IMR-90 (cell line): ENCODE results near the gene CASP9. TPM values are rescaled to one million over a fixed set of nuclear protein-coding genes. Genes with fewer than 3 reads are reported as not detected.

Experiments used
- ATAC-seq: fragments of 200-7000 bp; cut with Tn5 transposase; 2 replicates; pipeline ENCODE4 v1.9.1; 2020; ENCODE audit warnings: low read depth, mild to moderate bottlenecking, moderate library complexity
- BruUV-seq: library from RNA; stranded (reverse); fragments of 400-500 nt; replicated peaks from 2 replicates; lab custom pipeline; 2021; lab: Mats Ljungman, UMichigan
- CTCF ChIA-PET: fragments of 300-600 bp; formaldehyde crosslinking; extraction: SDS; loops from one replicate; lab custom pipeline; 2021; ENCODE audit warnings: antibody characterized with exemption; lab: Yijun Ruan, JAX
- POLR2A ChIA-PET: fragments of 300-600 bp; sonication (Branson Sonifier 250); formaldehyde crosslinking; loops from one replicate; lab custom pipeline; 2022; ENCODE audit warnings: antibody characterized with exemption; ENCODE audit not compliant: unreplicated experiment; lab: Charles Lee
- DNase-seq: peaks from one replicate; pipeline ENCODE4 v3.0.0; 2013
- H2AFZ ChIP-seq: replicated peaks from 2 replicates; pipeline ENCODE3; 2013; ENCODE audit warnings: low read length, mild to moderate bottlenecking; ENCODE audit not compliant: poor library complexity
- H2AK5ac ChIP-seq: 2 replicates; pipeline ENCODE4 v1.6.1; 2013; ENCODE audit warnings: low read depth, low read length, inconsistent platforms
- H2AK9ac ChIP-seq: replicated peaks from 2 replicates; pipeline ENCODE3; 2013; ENCODE audit warnings: mild to moderate bottlenecking, low read depth, low read length, moderate library complexity; ENCODE audit not compliant: poor library complexity
- H2BK120ac ChIP-seq: 2 replicates; pipeline ENCODE4 v1.6.1; 2013; ENCODE audit warnings: low read depth, low read length, inconsistent platforms
- H2BK15ac ChIP-seq: 3 replicates; pipeline ENCODE4 v1.6.1; 2013; ENCODE audit warnings: low read depth, low read length, inconsistent platforms
- H2BK20ac ChIP-seq: 2 replicates; pipeline ENCODE4 v1.6.1; 2013; ENCODE audit warnings: low read depth, mild to moderate bottlenecking, inconsistent platforms, low read length, moderate library complexity
- H2BK5ac ChIP-seq: 2 replicates; pipeline ENCODE4 v1.6.1; 2013; ENCODE audit warnings: mild to moderate bottlenecking, low read depth, low read length, inconsistent platforms; ENCODE audit not compliant: poor library complexity, severe bottlenecking
- H3K14ac ChIP-seq: replicated peaks from 2 replicates; pipeline ENCODE4 v1.6.1; 2013; ENCODE audit warnings: low read depth, low read length, inconsistent platforms
- H3K18ac ChIP-seq: 2 replicates; pipeline ENCODE4 v1.6.1; 2013; ENCODE audit warnings: low read depth, low read length, control low read depth
- H3K23ac ChIP-seq: 2 replicates; pipeline ENCODE4 v1.6.1; 2013; ENCODE audit warnings: low read depth, low read length, inconsistent platforms
- H3K27ac ChIP-seq: 2 replicates; pipeline ENCODE4 v1.5.1; 2013; ENCODE audit warnings: mild to moderate bottlenecking, control low read depth, low read length; ENCODE audit not compliant: insufficient read depth
- H3K27me3 ChIP-seq: 2 replicates; pipeline ENCODE4 v1.6.1; 2013; ENCODE audit warnings: low read length; ENCODE audit not compliant: control insufficient read depth, insufficient read depth
- H3K36me3 ChIP-seq: 2 replicates; pipeline ENCODE4 v1.6.1; 2013; ENCODE audit warnings: low read length, mixed read lengths; ENCODE audit not compliant: control insufficient read depth, insufficient read depth
- H3K4ac ChIP-seq: 2 replicates; pipeline ENCODE4 v1.6.1; 2013; ENCODE audit warnings: low read depth, low read length, inconsistent platforms
- H3K4me1 ChIP-seq: 2 replicates; pipeline ENCODE4 v1.6.1; 2013; ENCODE audit warnings: low read length, mixed read lengths; ENCODE audit not compliant: control insufficient read depth, insufficient read depth
- H3K4me2 ChIP-seq: 2 replicates; pipeline ENCODE4 v1.6.1; 2013; ENCODE audit warnings: low read depth, mild to moderate bottlenecking, control low read depth, low read length, moderate library complexity
- H3K4me3 ChIP-seq: 2 replicates; pipeline ENCODE4 v1.5.1; 2013; ENCODE audit warnings: low read depth, mild to moderate bottlenecking, control low read depth, low read length, moderate library complexity; ENCODE audit not compliant: insufficient read depth
- H3K56ac ChIP-seq: 2 replicates; pipeline ENCODE4 v1.6.1; 2013; ENCODE audit warnings: low read length, inconsistent platforms; ENCODE audit not compliant: insufficient read depth; ENCODE audit errors: extremely low read depth
- H3K79me1 ChIP-seq, 2 experiments: 2 replicates each; pipeline ENCODE4 v1.6.1; 2013; ENCODE audit warnings: low read length in 2 of 2, inconsistent platforms in 1 of 2, low read depth in 1 of 2
- H3K9ac ChIP-seq: 2 replicates; pipeline ENCODE4 v1.6.1; 2013; ENCODE audit warnings: low read depth, low read length, control low read depth
- H3K9me1 ChIP-seq: 2 replicates; pipeline ENCODE4 v1.6.1; 2013; ENCODE audit warnings: low read length, inconsistent platforms; ENCODE audit not compliant: insufficient read depth
- H3K9me3 ChIP-seq: 2 replicates; pipeline ENCODE4 v1.6.1; 2013; ENCODE audit warnings: low read length; ENCODE audit not compliant: control insufficient read depth, insufficient read depth
- H4K20me1 ChIP-seq: 2 replicates; pipeline ENCODE4 v1.6.1; 2013; ENCODE audit warnings: low read length, inconsistent platforms; ENCODE audit not compliant: insufficient read depth
- H4K5ac ChIP-seq: 2 replicates; pipeline ENCODE4 v1.6.1; 2013; ENCODE audit warnings: mild to moderate bottlenecking, low read depth, low read length, control low read depth
- H4K8ac ChIP-seq, 2 experiments: 2 replicates each; pipeline ENCODE4 v1.6.1; 2013; ENCODE audit warnings: low read depth in 2 of 2, low read length in 2 of 2, control low read depth in 1 of 2, inconsistent platforms in 1 of 2
- H4K91ac ChIP-seq: 2 replicates; pipeline ENCODE4 v1.6.1; 2013; ENCODE audit warnings: low read depth, low read length, inconsistent platforms; ENCODE audit not compliant: insufficient read depth
- BHLHE40 ChIP-seq: fragments of 150-350 bp; IDR thresholded peaks from 2 replicates; pipeline ENCODE4 v1.6.1; 2016; ENCODE audit warnings: mild to moderate bottlenecking, low read depth, low read length
- CEBPB ChIP-seq: IDR thresholded peaks from 2 replicates; pipeline ENCODE4 v1.6.1; 2012; ENCODE audit warnings: low read depth, low read length, improper control_type of control experiment
- CHD1 ChIP-seq: IDR thresholded peaks from 2 replicates; pipeline ENCODE4 v1.6.1; 2012; ENCODE audit warnings: low read depth, low read length, improper control_type of control experiment
- CTCF ChIP-seq: conservative IDR thresholded peaks from 2 replicates; pipeline ENCODE4 v1.5.1; 2012; ENCODE audit warnings: mild to moderate bottlenecking, low read depth, low read length, improper control_type of control experiment
- ELK1 ChIP-seq: fragments of 150-350 bp; IDR thresholded peaks from 2 replicates; pipeline ENCODE4 v1.6.1; 2016; ENCODE audit warnings: low read depth, mild to moderate bottlenecking, low read length, moderate library complexity, borderline replicate concordance
- FOS ChIP-seq: fragments of 150-350 bp; IDR thresholded peaks from 2 replicates; pipeline ENCODE4 v1.6.1; 2016; ENCODE audit warnings: low read depth, low read length
- MAFK ChIP-seq: IDR thresholded peaks from 2 replicates; pipeline ENCODE4 v1.6.1; 2012; ENCODE audit warnings: low read depth, low read length, improper control_type of control experiment
- MXI1 ChIP-seq: IDR thresholded peaks from 2 replicates; pipeline ENCODE4 v1.6.1; 2012; ENCODE audit warnings: low read depth, mild to moderate bottlenecking, low read length, moderate library complexity, borderline replicate concordance
- NFE2L2 ChIP-seq: fragments of 150-350 bp; IDR thresholded peaks from 2 replicates; pipeline ENCODE4 v1.6.1; 2016; ENCODE audit warnings: low read depth, mild to moderate bottlenecking, low read length
- POLR2A ChIP-seq: IDR thresholded peaks from 2 replicates; pipeline ENCODE4 v1.6.1; 2012; ENCODE audit warnings: mild to moderate bottlenecking, low read depth, low read length
- RAD21 ChIP-seq: IDR thresholded peaks from 2 replicates; pipeline ENCODE4 v1.6.1; 2012; ENCODE audit warnings: low read length, improper control_type of control experiment
- RCOR1 ChIP-seq: IDR thresholded peaks from 2 replicates; pipeline ENCODE4 v1.6.1; 2012; ENCODE audit warnings: mild to moderate bottlenecking, low read length, improper control_type of control experiment; ENCODE audit not compliant: insufficient replicate concordance
- SMC3 ChIP-seq: fragments of 150-350 bp; IDR thresholded peaks from 2 replicates; pipeline ENCODE4 v1.6.1; 2016; ENCODE audit warnings: low read depth, mild to moderate bottlenecking, antibody characterized with exemption, low read length, moderate library complexity
- WGBS, 2 experiments: methylation state at CpG; one replicate each; pipeline versions ENCODE4 v1.1.5 to v1.1.7; 2013; ENCODE audit warnings: missing lambda C conversion rate in 2 of 2; ENCODE audit not compliant: insufficient read length in 1 of 2; ENCODE audit errors: extremely low coverage in 2 of 2; 5-methylcytosine and 5-hydroxymethylcytosine counted together
- dilution Hi-C: fragments of 300-500 bp; cut with HindIII; formaldehyde crosslinking; loops from one replicate; pipeline ENCODE4 v1.14.3; 2018; ENCODE audit warnings: low sequenced_read_pairs; ENCODE audit not compliant: unreplicated experiment
- in situ Hi-C: fragments of 300-500 bp; cut with MboI; formaldehyde crosslinking; loops from 3 replicates; pipeline ENCODE4 v1.14.3; 2019; ENCODE audit warnings: low sequenced_read_pairs, inconsistent platforms, mixed read lengths
- intact Hi-C: fragments of 100-400 bp; cut with micrococcal nuclease; formaldehyde crosslinking; loops from 2 replicates; pipeline ENCODE4 v1.10.0; 2022
- polyA plus RNA-seq, 3 experiments: library from polyadenylated mRNA; depleted of rRNA; stranded (reverse); fragments of >200 nt; gene quantifications; 2 replicates each; pipeline ENCODE4 v1.2.3, GENCODE V29; 2012; ENCODE audit warnings: low replicate concordance in 1 of 3
- total RNA-seq: library from RNA; depleted of rRNA; stranded (reverse); fragments of >200 nt; gene quantifications from 2 replicates; pipeline ENCODE4 v1.2.3, GENCODE V29; 2012
- TF ChIP-seq, protein P1 (sequence below): fragments of 150-350 bp; IDR thresholded peaks from 2 replicates; pipeline ENCODE4 v1.6.1; 2017; ENCODE audit warnings: mild to moderate bottlenecking, antibody characterized with exemption, low read length, low read depth

Gene CASP9
- total and polyA plus RNA-seq, 2 of the 4 experiments (the other 2 are of a cell fraction) = 7.0 to 8.3 TPM

- Histone ChIP-seq H4K20me1 (no peaks in the 10 kb centered on the region), H3K9me1 (no peaks in the 10 kb centered on the region), H3K9me3 (no peaks in the 10 kb centered on the region), H3K14ac (no peak overlapping the region), H2AK9ac (no peak overlapping the region), H2AFZ (no peak overlapping the region), H3K4ac (no peak overlapping the region), H2BK20ac (no peak overlapping the region), H3K4me3 (no peak overlapping the region), H3K27ac (no peak overlapping the region), H3K18ac (no peak overlapping the region), H3K36me3 (peaks cover 4% of the 10 kb centered on the region; the same call in 1 of the 2 replicates), H3K56ac (no peak overlapping the region), H3K9ac (no peak overlapping the region), H2BK120ac (no peak overlapping the region), H2AK5ac (no peak overlapping the region), H4K8ac (no peak overlapping the region), H3K4me2 (no peak overlapping the region), H4K5ac (no peak overlapping the region), H3K4me1 (no peaks in the 10 kb centered on the region), H2BK15ac (no peak overlapping the region), H4K91ac (no peak overlapping the region), H3K27me3 (no peaks in the 10 kb centered on the region), H2BK5ac (no peak overlapping the region), H3K79me1 (no peaks in the 10 kb centered on the region), H3K23ac (no peak overlapping the region)
- in situ Hi-C loops (loop anchor here (10.0 kb wide), 1 partner anchor 186 kb away; no protein-coding TSS in a partner anchor), dilution Hi-C loops (no loop called here), intact Hi-C loops (loop anchor here (1.0 kb wide), 1 partner anchor 177 kb away; no protein-coding TSS in a partner anchor)
- DNase-seq (no peak), ATAC-seq (no peak)
- ChIA-PET CTCF (interaction anchor here (0.6 to 0.9 kb wide), 2 partner anchors 10 to 197 kb away, joined by 3 to 4 read pairs; no protein-coding TSS in a partner anchor), POLR2A (no interaction called here)
- 30% methylated on average over 2 of the region's 19 CpGs; no CpG with 5 or more reads in 1 of the 2 experiments for WGBS, 2 experiments
- BruUV-seq = no TSS peak
- TF ChIP-seq, protein P1, sequence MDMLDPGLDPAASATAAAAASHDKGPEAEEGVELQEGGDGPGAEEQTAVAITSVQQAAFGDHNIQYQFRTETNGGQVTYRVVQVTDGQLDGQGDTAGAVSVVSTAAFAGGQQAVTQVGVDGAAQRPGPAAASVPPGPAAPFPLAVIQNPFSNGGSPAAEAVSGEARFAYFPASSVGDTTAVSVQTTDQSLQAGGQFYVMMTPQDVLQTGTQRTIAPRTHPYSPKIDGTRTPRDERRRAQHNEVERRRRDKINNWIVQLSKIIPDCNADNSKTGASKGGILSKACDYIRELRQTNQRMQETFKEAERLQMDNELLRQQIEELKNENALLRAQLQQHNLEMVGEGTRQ = no peak
- TF ChIP-seq CEBPB (no peak), CTCF (no peak), RCOR1 (no peak), FOS (no peak), SMC3 (no peak), POLR2A (no peak), MAFK (no peak), ELK1 (no peak), RAD21 (no peak), NFE2L2 (no peak), CHD1 (no peak), MXI1 (no peak), BHLHE40 (no peak)
Observed at GRCh38 chr1:15500184-15501178, 23.5 kb downstream of the CASP9 start.
